GM12891 (cell line): ENCODE data around the gene ATXN1.

Experiments used
- DNase-seq: peaks from one replicate; pipeline ENCODE4 v3.0.0; 2011; ENCODE audit warnings: low spot score; ENCODE audit not compliant: insufficient read length
- FAIRE-seq: peaks from 2 replicates; lab custom pipeline; 2011; peaks lifted over from hg19 to GRCh38; lab: Jason Lieb, UNC
- PAX5 ChIP-seq: IDR thresholded peaks from 2 replicates; pipeline ENCODE4 v1.6.1; 2011; ENCODE audit warnings: low read length, moderate library complexity, mild to moderate bottlenecking; ENCODE audit not compliant: insufficient read depth, severe bottlenecking
- POLR2A ChIP-seq: IDR thresholded peaks from 2 replicates; pipeline ENCODE4 v1.6.1; 2011; ENCODE audit warnings: low read depth, low read length, control low read depth
- POLR2AphosphoS5 ChIP-seq: IDR thresholded peaks from 2 replicates; pipeline ENCODE4 v1.6.1; 2011; ENCODE audit warnings: low read depth, low read length, control low read depth
- POU2F2 ChIP-seq: IDR thresholded peaks from 2 replicates; pipeline ENCODE4 v1.6.1; 2011; ENCODE audit warnings: low read depth, mild to moderate bottlenecking, control low read depth, low read length, moderate library complexity
- SPI1 ChIP-seq: IDR thresholded peaks from 2 replicates; pipeline ENCODE4 v1.6.1; 2011; ENCODE audit warnings: low read depth, low read length, control low read depth
- TAF1 ChIP-seq: IDR thresholded peaks from 2 replicates; pipeline ENCODE4 v1.6.1; 2011; ENCODE audit warnings: low read depth, low read length, control low read depth

The ATXN1 gene

GRCh38 chr6:16696496-16696895, 64.8 kb downstream of the ATXN1 start:
- FAIRE-seq: no peak
- no peak for TF ChIP-seq SPI1
- TF ChIP-seq POU2F2: no peak
- no peak for TF ChIP-seq POLR2AphosphoS5
- TF ChIP-seq POLR2A: no peak
- TF ChIP-seq PAX5: no peak
- TF ChIP-seq TAF1: no peak
- DNase-seq: no peak

DNA sequence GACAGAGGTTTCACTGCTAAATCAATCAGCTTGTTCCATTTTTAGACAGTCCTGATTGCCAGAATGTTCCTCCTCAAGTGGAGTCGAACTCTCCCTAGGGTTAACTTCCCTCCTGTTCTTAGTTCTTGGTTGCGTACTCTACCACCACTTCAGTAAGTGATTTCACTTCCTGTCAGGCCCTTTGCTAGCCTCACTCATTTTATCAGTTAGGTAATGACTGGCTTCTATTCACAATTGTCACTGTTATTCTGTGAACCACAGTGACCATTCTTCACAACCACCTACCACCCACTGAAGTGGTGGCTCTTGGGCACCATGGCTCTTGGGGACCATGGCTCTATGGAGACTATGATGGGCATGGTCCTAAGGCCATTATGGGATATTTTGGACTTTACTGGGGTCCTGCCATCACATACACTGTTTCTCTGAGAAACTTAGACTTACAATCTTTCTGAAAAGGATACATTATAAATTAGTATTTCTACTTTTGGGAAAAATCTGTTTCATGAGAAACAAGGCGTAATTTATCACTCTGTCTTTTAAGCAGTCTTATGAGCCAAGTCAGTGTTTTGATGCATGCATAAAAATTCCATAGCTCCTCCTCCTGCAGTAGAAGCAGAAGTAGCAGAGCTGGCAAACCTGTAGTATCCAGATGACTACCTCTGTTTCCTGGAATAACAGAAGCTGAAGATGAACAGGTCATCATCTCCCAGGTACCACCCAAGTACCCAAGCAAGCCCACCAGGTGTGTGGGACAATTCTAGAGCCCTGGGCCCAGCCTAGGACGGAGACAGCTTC, 66.3 kb downstream of the ATXN1 start:
- peak; percentile 17; the same call in 1 of the 2 replicates for TF ChIP-seq POU2F2
- no peak for TF ChIP-seq PAX5
- no peak for TF ChIP-seq POLR2A
- TF ChIP-seq SPI1: peak; percentile 78
- no peak for TF ChIP-seq TAF1
- peak; percentile 64 for FAIRE-seq
- DNase-seq: no peak

GRCh38 chr6:16691324-16691723, 69.9 kb downstream of the ATXN1 start:
- DNase-seq (no peak), FAIRE-seq (no peak)
- TF ChIP-seq POU2F2 (no peak), TAF1 (no peak), POLR2AphosphoS5 (no peak), POLR2A (no peak), PAX5 (no peak), SPI1 (no peak)

GRCh38 chr6:16690608-16691142, 70.6 kb downstream of the ATXN1 start:
- TF ChIP-seq PAX5: peak; percentile 76
- TF ChIP-seq POLR2A: peak; percentile 61; the same call in 1 of the 2 replicates
- no peak for TF ChIP-seq TAF1
- TF ChIP-seq POLR2AphosphoS5: 0 out of 2 replicates have a peak, but pooled peaks have one; percentile 32
- peak; percentile 79 for TF ChIP-seq POU2F2
- TF ChIP-seq SPI1: no peak
- FAIRE-seq: peak; percentile 94
- no peak for DNase-seq

DNA sequence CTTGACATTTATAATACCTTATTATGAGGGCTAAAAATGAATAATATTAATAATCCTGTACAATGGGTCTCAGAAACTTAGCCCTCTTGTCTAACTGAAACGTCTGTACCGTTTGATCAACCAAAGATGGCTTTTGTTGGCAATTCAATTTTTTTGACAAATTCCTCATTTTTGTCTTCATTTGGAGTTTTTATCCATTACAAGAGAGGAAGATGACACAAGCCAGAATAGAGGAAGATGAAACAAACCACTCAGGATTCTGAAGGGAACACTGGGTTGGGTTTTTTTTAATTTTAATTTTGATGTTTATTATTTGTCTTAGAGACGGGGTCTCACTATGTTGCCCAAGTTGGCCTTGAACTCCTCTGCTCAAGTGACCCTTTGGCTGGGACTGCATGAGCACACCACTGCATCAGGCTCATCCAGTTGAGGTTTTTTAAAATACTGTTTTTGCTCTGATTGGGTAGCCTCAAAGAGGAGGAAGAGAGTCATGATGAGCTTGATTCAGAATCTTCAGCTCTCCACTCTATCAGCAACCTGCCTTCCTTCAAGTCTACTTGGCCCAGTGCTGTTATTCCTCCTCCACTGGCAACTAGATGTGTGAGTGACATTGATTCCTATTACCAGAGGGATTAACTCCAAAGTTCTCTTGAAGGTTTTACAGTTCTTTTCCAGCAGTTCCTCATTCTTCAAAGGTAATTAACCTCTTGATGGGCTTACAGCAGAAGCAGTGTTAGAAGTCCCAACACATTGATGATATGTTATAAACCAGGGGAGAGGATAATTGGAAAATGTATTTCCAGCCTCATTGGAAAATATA, 71.3 kb downstream of the ATXN1 start:
- DNase-seq: no peak
- TF ChIP-seq SPI1 (peak; percentile 76), POU2F2 (no peak)
- FAIRE-seq: peak; percentile 41

GRCh38 chr6:16688984-16689636, 72.2 kb downstream of the ATXN1 start:
- no peak for DNase-seq
- FAIRE-seq: peak; percentile 72
- TF ChIP-seq POLR2A (no peak), POU2F2 (no peak), TAF1 (no peak), PAX5 (no peak), POLR2AphosphoS5 (no peak), SPI1 (no peak)

GRCh38 chr6:16688436-16688835, 72.8 kb downstream of the ATXN1 start:
- FAIRE-seq (peak; percentile 28), DNase-seq (no peak)
- TF ChIP-seq SPI1 (no peak), POLR2AphosphoS5 (no peak), POLR2A (no peak), POU2F2 (no peak), PAX5 (no peak), TAF1 (no peak)

GRCh38 chr6:16687045-16687444, 74.2 kb downstream of the ATXN1 start:
- no peak for DNase-seq
- FAIRE-seq: no peak
- TF ChIP-seq SPI1 (no peak), POU2F2 (no peak), PAX5 (no peak), POLR2A (no peak), TAF1 (no peak), POLR2AphosphoS5 (no peak)

GRCh38 chr6:16684896-16685554, 76.2 kb downstream of the ATXN1 start:
- DNase-seq: no peak
- peak; percentile 6; the same call in 1 of the 2 replicates for TF ChIP-seq SPI1
- TF ChIP-seq POU2F2: peak; percentile 84; the same call in 1 of the 2 replicates
- no peak for TF ChIP-seq POLR2A
- FAIRE-seq: peak; percentile 79
